Measurements from ENCODE around the gene OXT. TPM values are rescaled to one million over a fixed set of nuclear protein-coding genes. Genes with fewer than 3 reads are reported as not detected.

OXT gene
- not detected for total RNA-seq

DNA sequence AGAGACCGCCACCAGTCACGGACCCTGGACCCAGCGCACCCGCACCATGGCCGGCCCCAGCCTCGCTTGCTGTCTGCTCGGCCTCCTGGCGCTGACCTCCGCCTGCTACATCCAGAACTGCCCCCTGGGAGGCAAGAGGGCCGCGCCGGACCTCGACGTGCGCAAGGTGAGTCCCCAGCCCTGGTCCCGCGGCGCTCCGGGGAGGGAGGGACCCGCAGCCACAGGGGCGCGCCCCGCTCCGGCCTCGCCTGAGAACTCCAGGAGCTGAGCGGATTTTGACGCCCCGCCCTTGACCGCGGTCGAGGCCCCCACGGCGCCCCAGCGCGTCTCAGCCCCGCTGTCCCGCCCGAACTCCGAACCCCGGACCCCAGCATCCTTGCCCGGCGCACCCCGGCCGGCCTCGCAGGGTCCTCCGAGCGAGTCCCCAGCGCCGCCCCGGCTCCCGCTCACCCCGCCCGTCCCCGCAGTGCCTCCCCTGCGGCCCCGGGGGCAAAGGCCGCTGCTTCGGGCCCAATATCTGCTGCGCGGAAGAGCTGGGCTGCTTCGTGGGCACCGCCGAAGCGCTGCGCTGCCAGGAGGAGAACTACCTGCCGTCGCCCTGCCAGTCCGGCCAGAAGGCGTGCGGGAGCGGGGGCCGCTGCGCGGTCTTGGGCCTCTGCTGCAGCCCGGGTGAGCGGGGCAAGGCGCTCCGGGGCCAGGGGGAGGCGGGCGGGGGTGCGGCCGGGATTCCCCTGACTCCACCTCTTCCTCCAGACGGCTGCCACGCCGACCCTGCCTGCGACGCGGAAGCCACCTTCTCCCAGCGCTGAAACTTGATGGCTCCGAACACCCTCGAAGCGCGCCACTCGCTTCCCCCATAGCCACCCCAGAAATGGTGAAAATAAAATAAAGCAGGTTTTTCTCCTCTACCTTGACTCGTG lies at the start of gene OXT:
TSS of gene OXT (plus strand) at position 11 of the 920 bp plus-strand sequence. CDS start at position 47, 36 bp downstream.

GRCh38 chr20:3043322-3043721 lies 28.1 kb upstream of the OXT start, which contains the start of gene GNRH2:
Gene GNRH2 (plus strand): TSS chr20:3043622. CDS start chr20:3044415, 793 bp downstream.

DNA sequence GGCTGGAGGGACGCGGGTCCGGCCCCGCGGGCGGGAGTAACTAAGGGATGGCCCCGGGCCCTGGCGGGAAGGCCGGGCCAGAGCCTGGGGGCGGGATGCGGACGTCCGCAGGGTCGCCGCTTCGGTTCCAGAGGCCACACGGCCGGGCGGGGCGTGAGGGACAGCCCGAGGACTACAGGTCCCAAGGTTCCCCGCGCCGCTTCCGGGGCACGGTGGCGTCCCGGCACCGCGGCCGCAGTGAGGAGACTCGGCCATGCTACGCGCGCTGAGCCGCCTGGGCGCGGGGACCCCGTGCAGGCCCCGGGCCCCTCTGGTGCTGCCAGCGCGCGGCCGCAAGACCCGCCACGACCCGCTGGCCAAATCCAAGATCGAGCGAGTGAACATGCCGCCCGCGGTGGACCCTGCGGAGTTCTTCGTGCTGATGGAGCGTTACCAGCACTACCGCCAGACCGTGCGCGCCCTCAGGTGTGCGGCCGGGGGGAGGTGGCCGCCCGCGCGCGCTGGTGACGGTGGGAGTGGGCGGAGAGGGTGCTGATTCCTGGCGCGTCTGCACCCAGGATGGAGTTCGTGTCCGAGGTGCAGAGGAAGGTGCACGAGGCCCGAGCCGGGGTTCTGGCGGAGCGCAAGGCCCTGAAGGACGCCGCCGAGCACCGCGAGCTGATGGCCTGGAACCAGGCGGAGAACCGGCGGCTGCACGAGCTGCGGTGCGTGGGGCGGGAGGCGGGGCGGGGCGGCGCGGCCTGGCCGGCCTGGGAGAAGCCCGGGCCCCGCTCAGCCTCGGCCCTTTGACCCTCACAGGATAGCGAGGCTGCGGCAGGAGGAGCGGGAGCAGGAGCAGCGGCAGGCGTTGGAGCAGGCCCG lies 25.4 kb upstream of the OXT start, which contains the start of gene MRPS26:
TSS of gene MRPS26 (plus strand) at position 237 of the 861 bp plus-strand sequence. CDS start at position 254, 17 bp downstream.

GRCh38 chr20:3084283-3084985 lies 13.0 kb downstream of the OXT start, which contains the start of gene AVP:
Gene AVP (minus strand): TSS chr20:3084724. CDS start chr20:3084674, 50 bp downstream.

Other genes with a start within 250 kb of the OXT start
- gene PCED1A, start 231.0 kb upstream of the OXT start, total RNA-seq = 10 to 100 TPM; 25.6 to 33.4 TPM
- gene VPS16, start 230.9 kb upstream of the OXT start, total RNA-seq = 10 to 100 TPM; 45.4 to 47.0 TPM
- 10 to 100 TPM; 54.9 to 63.0 TPM for gene PTPRA, start 198.1 kb upstream of the OXT start, total RNA-seq
- gene GNRH2, start 28.0 kb upstream of the OXT start, total RNA-seq = 1 to 10 TPM in 1 of 2 donors, under 1 TPM in 1; 0.67 to 1.0 TPM
- 10 to 100 TPM; 36.8 to 69.3 TPM for gene MRPS26, start 25.6 kb upstream of the OXT start, total RNA-seq
- not detected for gene AVP, start 13.1 kb downstream of the OXT start, total RNA-seq
- 10 to 100 TPM; 17.9 to 25.6 TPM for gene FASTKD5, start 88.2 kb downstream of the OXT start, total RNA-seq
- gene UBOX5, start 88.2 kb downstream of the OXT start, total RNA-seq = 1 to 10 TPM; 3.4 to 4.0 TPM
- gene LZTS3, start 101.9 kb downstream of the OXT start, total RNA-seq = 1 to 10 TPM; 1.3 to 5.5 TPM
- gene DDRGK1, start 133.1 kb downstream of the OXT start, total RNA-seq = 10 to 100 TPM; 32.3 to 32.6 TPM
- gene ITPA, start 137.9 kb downstream of the OXT start, total RNA-seq = 10 to 100 TPM; 23.7 to 40.3 TPM
- 1 to 10 TPM; 1.7 to 2.7 TPM for gene SLC4A11, start 167.6 kb downstream of the OXT start, total RNA-seq